Measurements from ENCODE around the gene WDR77. TPM values are rescaled to one million over a fixed set of nuclear protein-coding genes. Genes with fewer than 3 reads are reported as not detected.

WDR77 gene
- total RNA-seq, 2 donors from 2014 or later, result 29.9 to 44.0 TPM

DNA sequence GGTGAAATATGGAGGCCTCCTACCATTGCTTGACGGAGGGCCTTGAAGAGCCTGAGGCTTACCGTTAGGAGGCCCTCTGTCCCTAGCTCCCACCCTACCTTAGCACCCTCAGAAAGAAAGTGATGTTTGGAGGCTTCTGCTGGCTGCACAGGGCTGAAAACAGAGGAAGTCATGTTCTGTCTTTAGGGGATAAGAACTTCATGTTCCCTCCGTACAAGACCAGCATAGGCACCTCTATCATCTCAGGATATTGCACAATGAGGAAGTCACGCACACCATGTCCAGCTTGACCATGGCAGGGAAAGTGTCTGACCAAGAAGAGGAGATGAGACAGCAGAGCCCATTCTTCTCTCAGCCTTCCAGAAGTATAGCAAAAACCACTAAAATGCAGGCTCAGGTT, 40.5 kb upstream of the WDR77 start:
- DNase-seq (ENCODE audit: low spot score), result peak; percentile 60
- H3K4me3 ChIP-seq, result no peak overlapping the region
- no peaks in the 10 kb centered on the region for H3K9me3 ChIP-seq
- H3K27me3 ChIP-seq, result no peaks in the 10 kb centered on the region
- TF ChIP-seq, protein P1, sequence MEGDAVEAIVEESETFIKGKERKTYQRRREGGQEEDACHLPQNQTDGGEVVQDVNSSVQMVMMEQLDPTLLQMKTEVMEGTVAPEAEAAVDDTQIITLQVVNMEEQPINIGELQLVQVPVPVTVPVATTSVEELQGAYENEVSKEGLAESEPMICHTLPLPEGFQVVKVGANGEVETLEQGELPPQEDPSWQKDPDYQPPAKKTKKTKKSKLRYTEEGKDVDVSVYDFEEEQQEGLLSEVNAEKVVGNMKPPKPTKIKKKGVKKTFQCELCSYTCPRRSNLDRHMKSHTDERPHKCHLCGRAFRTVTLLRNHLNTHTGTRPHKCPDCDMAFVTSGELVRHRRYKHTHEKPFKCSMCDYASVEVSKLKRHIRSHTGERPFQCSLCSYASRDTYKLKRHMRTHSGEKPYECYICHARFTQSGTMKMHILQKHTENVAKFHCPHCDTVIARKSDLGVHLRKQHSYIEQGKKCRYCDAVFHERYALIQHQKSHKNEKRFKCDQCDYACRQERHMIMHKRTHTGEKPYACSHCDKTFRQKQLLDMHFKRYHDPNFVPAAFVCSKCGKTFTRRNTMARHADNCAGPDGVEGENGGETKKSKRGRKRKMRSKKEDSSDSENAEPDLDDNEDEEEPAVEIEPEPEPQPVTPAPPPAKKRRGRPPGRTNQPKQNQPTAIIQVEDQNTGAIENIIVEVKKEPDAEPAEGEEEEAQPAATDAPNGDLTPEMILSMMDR (IDR thresholded peaks at IDR 0.05), result no peak
- H3K36me3 ChIP-seq, result no peaks in the 10 kb centered on the region
- no peaks in the 10 kb centered on the region for H3K4me1 ChIP-seq
- H3K27ac ChIP-seq, result peak overlapping the region; percentile 15 to 58

DNA sequence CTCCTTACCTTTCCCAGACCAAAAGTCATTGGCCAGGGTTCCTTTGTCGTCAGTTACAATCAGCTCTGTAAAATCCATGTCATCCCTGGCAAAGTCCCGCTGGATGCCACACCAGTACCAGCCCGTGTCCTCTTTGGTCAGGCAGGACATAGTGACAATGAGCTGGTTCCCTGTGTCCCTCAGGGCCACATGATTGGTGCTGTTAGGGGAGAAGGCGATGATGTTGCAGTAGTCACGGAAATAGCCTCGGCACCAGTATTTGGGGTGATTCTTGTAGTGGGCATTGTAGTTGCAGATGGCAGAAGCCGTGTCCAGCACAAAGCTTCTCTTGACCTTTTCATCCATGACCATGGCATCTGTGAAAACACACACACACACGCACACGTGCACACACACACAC, 39.6 kb upstream of the WDR77 start:
- no peak for DNase-seq (ENCODE audit: low spot score)
- no peaks in the 10 kb centered on the region for H3K9me3 ChIP-seq
- H3K36me3 ChIP-seq, result no peaks in the 10 kb centered on the region
- H3K4me3 ChIP-seq, result no peak overlapping the region
- H3K27me3 ChIP-seq, result no peaks in the 10 kb centered on the region
- TF ChIP-seq, protein P1 (IDR thresholded peaks at IDR 0.05), result no peak
- H3K27ac ChIP-seq, result peak overlapping the region in 1 of 2 donors; percentile 58
- peaks cover 0 to 5% of the 10 kb centered on the region in 2 donors for H3K4me1 ChIP-seq

DNA sequence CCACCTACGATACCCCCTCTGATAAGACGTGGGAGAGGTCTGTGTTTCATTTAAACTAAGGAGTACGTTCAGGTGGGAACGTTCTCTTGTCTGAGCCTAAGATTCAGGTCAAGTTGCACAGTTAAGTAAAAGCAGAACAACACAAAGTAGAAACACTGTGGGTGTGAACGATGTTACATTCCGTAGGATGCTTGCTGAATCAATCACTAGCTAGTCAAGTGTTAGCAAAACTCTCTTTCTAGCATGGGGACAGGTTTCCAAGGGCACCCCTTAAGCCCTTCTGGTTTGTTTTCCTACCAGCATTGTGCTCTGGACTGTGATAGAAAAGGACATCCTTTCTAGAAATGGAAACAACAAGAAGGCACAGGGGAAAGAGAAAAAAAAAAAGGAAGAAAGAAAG, 38.1 kb upstream of the WDR77 start:
- TF ChIP-seq, protein P1 (IDR thresholded peaks at IDR 0.05), result no peak
- H3K27me3 ChIP-seq, result no peaks in the 10 kb centered on the region
- no peak for DNase-seq (ENCODE audit: low spot score)
- peaks cover 0 to 9% of the 10 kb centered on the region in 2 donors for H3K4me1 ChIP-seq
- H3K9me3 ChIP-seq, result no peaks in the 10 kb centered on the region
- no peak overlapping the region for H3K4me3 ChIP-seq
- H3K27ac ChIP-seq, result no peak overlapping the region
- H3K36me3 ChIP-seq, result no peaks in the 10 kb centered on the region

- TF ChIP-seq, protein P1 (IDR thresholded peaks at IDR 0.05), result no peak
- Histone ChIP-seq H3K36me3 (no peaks in the 10 kb centered on the region), H3K9me3 (no peaks in the 10 kb centered on the region), H3K27ac (no peak overlapping the region), H3K27me3 (no peaks in the 10 kb centered on the region), H3K4me1 (peaks cover 0 to 14% of the 10 kb centered on the region in 2 donors), H3K4me3 (no peak overlapping the region)
- no peak for DNase-seq (ENCODE audit: low spot score)
Observed at GRCh38 chr1:111486431-111486830, 37.4 kb upstream of the WDR77 start.

DNA sequence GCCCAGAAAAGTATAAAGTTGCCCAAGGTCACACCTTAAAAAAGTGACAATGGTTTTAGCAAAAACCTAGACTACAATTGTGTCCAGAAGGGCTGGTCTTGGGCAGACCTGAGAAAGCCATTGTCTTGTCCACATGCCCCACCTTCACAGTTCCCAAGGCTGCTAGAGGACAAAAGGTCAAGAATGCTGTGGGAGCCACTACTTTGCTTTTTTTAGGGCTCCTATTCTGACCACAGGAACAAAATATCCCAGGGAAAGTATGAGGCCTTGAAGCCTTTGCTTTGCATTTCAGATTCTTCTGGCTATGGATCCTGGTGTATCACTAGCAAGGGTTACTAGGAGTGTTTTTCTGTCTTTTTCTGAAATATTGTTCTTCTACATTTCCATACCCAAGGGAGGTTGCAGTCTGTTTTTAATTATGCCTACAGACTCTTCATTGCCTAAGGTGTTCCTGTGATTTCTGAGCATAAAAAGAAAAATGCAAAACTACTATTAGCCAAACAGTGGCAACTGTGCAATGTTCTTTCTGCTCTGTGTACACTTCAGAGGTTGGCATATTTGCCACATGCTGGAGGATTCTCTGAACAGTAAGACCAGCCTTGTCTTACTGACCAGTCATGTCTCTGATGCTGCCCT, 35.5 kb upstream of the WDR77 start:
- no peaks in the 10 kb centered on the region for H3K36me3 ChIP-seq
- no peaks in the 10 kb centered on the region for H3K9me3 ChIP-seq
- DNase-seq (ENCODE audit: low spot score), result no peak
- no peaks in the 10 kb centered on the region for H3K27me3 ChIP-seq
- H3K4me3 ChIP-seq, result no peak overlapping the region
- no peak overlapping the region for H3K27ac ChIP-seq
- peaks cover 0 to 14% of the 10 kb centered on the region in 2 donors for H3K4me1 ChIP-seq
- TF ChIP-seq, protein P1 (IDR thresholded peaks at IDR 0.05), result no peak

- Histone ChIP-seq H3K36me3 (no peaks in the 10 kb centered on the region), H3K27ac (no peak overlapping the region), H3K9me3 (no peaks in the 10 kb centered on the region), H3K27me3 (no peaks in the 10 kb centered on the region), H3K4me3 (no peak overlapping the region), H3K4me1 (peaks cover 0 to 14% of the 10 kb centered on the region in 2 donors)
- TF ChIP-seq, protein P1 (IDR thresholded peaks at IDR 0.05), result no peak
- DNase-seq (ENCODE audit: low spot score), result no peak
Observed at GRCh38 chr1:111483876-111484275, 34.8 kb upstream of the WDR77 start.

All from right atrium auricular region (tissue), 2 donors.